Upper lobe of left lung (tissue), 4 donors: Measurements from ENCODE around the gene PGBD5.

Experiments
- EP300 ChIP-seq, 4 donors: sonication (generic); formaldehyde crosslinking; IDR thresholded peaks; one replicate each; pipeline ENCODE4 v1.5.1; 2017; ENCODE audit warnings: antibody characterized with exemption in 4 of 4, control low read depth in 2 of 4
- POLR2AphosphoS5 ChIP-seq, 2 donors: sonication (generic); formaldehyde crosslinking; IDR thresholded peaks; one replicate each; pipeline ENCODE4 v1.5.1; 2017; ENCODE audit warnings: antibody characterized with exemption in 2 of 2
- TF ChIP-seq, protein P1 (sequence below), 6 experiments: fragments of 450-650 bp in 4 of 6; fragments of 200-600 bp in 2 of 6; sonication (generic) in 2 of 6; IDR thresholded peaks; one replicate each; pipeline ENCODE4 v1.5.1; 2016 to 2019; ENCODE audit warnings: antibody characterized with exemption in 6 of 6

DNA sequence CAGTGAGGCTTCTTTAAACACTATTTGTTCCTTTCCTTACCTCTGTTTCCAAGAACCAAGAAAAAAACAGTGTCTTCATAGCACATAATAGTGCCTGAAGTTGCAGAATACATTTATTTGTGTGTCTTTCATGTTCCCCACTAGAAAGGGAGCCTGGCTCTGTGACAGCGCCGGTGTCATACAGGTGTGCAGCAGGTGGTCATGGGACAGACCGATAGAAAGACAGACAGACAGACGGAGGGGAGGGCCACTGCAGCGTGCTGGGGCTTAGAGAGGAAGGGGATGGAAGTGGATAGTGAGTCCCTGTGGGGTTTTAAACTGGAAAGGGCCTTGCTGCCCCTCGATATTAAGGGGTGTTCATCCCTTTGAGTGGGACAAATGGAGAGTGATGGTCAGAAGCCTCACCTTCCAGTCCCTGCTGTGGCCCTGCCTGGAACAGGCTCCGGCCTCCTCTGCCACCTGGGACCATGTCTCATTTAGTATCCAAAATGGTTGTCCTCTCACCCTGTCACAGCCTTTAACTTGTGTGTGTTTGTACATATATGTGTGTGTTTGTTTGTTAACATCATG lies 152.9 kb downstream of the PGBD5 start:
- TF ChIP-seq, protein P1, sequence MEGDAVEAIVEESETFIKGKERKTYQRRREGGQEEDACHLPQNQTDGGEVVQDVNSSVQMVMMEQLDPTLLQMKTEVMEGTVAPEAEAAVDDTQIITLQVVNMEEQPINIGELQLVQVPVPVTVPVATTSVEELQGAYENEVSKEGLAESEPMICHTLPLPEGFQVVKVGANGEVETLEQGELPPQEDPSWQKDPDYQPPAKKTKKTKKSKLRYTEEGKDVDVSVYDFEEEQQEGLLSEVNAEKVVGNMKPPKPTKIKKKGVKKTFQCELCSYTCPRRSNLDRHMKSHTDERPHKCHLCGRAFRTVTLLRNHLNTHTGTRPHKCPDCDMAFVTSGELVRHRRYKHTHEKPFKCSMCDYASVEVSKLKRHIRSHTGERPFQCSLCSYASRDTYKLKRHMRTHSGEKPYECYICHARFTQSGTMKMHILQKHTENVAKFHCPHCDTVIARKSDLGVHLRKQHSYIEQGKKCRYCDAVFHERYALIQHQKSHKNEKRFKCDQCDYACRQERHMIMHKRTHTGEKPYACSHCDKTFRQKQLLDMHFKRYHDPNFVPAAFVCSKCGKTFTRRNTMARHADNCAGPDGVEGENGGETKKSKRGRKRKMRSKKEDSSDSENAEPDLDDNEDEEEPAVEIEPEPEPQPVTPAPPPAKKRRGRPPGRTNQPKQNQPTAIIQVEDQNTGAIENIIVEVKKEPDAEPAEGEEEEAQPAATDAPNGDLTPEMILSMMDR (IDR thresholded peaks at IDR 0.05): no peak
- no peak for TF ChIP-seq EP300 (IDR thresholded peaks at IDR 0.05)
- TF ChIP-seq POLR2AphosphoS5 (IDR thresholded peaks at IDR 0.05): no peak
